GM19463 (cell line): ENCODE data around the gene BAZ2A.
A peak's percentile ranks its signal among the peaks of the same experiment; 100 is the strongest.
"Not testable (repeated sequence)": the region's sequence is repeated elsewhere in the genome, so short reads cannot be mapped to it uniquely, and the experiment has no call there.

Experiments used
- ATAC-seq: cut with Tn5 transposase; IDR thresholded peaks from one replicate; pipeline ENCODE4 v1.9.1; 2021; ENCODE audit warnings: mild to moderate bottlenecking, moderate library complexity; ENCODE audit not compliant: unreplicated experiment

BAZ2A gene

DNA sequence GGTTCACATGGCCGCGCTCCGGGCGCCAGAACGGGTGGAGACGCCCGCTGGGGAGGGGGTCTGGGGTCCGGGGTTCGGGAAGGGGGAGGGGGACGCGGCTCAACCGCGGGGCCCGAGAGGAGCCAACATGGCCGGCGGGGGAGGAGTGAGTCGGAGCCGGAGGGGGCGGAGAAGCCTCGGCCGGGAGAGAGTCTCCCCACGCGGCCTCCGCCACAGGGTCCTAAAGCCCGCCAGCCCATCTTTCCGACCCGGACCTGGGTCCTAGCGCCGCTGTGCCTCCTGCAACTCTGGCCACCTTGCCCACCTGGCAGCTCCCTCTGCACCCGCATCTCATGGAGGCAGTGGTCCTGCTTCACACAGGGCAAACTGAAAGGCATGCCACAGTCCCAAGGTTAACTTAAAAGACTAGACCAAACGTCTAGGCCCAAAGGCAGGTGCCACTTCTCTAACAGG is at the start of gene BAZ2A:
TSS of gene BAZ2A (minus strand) at position 147 of the 453 bp plus-strand sequence. CDS start 12,796 bp downstream, outside the sequence.
- peak; percentile 61 for ATAC-seq

DNA sequence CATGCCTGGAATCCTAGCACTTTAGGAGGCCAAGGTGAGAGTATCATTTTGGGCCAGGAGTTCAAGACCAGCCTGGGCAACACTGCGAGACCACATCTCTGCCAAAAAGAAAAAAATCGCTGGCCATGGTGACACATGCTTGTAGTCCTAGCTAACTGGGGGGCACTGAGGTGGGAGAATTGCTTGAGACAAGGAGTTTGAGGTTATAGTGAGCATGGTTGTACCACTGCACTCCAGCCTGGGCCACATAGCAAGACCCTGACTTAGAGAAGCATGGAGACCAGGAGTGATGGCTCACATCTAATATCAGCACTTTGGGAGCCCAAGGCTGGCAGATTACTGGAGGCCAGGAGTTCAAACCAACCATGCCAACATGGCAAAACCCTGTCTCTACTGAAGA is 48.7 kb upstream of the BAZ2A start:
- ATAC-seq = no peak

DNA sequence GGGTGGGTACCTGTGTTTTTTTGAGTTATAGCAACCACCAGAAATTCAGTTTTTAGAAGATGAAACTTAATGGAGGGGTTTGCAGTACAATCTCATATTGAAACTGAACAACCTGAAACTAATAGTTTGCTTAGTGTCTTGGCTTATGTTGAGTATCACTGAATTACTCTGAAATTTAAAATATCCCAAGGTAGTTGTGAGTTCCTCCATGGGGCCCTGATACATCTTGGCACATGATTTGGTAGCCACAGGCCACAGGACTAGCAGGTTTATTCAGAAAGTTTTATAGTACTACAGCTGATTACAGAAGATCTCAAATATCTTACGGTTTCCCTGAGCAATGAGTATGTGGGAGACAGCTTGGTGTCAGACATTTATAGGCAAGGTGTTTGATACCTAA is 47.6 kb upstream of the BAZ2A start:
- ATAC-seq = no peak

DNA sequence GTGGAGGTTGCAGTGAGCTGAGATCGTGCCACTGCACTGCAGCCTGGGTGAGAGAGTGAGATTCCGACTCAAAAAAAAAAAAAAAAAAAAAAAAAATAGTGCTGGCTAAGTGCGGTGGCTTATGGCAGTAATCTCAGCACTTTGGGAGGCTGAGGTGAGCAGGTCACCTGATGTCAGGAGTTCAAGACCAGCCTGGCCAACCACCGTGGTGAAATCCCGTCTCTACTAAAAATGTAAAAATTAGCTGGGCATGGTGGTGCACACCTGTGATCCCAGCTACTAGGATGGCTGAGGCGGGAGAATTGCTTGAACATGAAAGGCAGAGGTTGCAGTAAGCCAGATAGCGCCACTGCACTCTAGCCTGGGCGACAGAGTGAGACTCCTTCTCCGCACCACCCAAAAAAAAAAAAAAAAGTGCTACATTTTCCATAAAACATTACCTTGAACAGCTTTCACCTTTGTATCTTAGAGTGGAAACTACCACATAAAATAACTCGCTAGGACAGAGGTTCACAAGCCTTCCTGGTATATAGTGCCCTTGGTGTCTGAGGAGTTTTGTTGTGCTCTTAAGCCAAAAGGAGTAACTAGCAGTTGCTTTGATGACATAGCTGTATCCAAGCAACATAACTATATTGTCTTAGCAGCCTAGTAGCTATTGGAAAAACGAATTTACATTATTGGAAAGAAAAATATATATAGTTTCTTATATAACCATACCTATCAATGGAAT is 46.9 kb upstream of the BAZ2A start:
- no peak for ATAC-seq

DNA sequence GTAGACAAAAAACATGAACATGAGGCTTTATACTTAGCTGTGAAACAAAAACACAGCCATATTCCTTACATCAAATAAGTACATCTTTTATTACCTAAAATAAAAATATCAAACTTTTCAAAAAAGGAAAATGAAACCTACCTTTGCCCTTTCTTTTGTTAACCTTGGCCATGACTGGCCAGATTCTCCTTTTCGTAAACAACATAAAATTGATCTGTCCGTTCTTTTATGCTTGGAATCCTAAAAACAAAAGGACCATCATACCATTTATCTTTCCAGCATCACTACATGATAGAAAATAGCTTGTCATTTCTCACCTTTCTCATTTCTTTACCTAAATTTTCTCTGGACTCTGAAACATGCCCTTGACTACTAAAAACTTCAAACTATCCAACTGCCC is 41.5 kb upstream of the BAZ2A start:
- ATAC-seq = no peak

GRCh38 chr12:56670836-56671235 is 40.7 kb upstream of the BAZ2A start:
- ATAC-seq = no peak

GRCh38 chr12:56668197-56668457 is 38.0 kb upstream of the BAZ2A start:
- no peak for ATAC-seq

DNA sequence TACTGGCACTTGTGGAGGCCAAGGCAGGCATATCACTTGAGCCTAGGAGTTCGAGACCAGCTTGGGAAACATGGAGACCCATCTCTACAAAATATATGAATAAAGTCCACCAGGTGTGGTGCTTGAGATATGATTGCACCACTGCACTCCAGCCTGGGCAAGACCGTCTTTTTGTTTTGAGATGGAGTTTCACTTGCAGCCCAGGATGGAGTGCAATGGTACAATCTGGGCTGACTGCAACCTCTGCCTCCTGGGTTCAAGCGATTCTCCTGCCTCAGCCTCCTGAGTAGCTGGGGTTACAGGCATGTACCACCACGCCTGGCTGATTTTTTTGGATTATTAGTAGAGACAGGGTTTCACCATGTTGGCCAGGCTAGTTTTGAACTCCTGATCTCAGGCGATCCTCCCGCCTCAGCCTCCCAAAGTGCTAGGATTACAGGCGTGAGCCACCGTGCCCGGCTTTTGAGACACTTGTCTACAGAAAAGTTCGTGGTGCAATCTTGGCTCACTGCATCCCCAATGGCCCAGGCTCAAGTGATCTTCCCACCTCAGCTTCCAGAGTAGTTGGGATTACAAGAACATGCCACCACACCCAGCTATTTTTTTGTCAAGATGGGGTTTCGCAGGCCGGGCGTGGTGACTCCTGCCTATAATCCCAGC is 32.0 kb upstream of the BAZ2A start:
- ATAC-seq = no peak

GRCh38 chr12:56661560-56661959 is 31.4 kb upstream of the BAZ2A start:
- no peak for ATAC-seq

DNA sequence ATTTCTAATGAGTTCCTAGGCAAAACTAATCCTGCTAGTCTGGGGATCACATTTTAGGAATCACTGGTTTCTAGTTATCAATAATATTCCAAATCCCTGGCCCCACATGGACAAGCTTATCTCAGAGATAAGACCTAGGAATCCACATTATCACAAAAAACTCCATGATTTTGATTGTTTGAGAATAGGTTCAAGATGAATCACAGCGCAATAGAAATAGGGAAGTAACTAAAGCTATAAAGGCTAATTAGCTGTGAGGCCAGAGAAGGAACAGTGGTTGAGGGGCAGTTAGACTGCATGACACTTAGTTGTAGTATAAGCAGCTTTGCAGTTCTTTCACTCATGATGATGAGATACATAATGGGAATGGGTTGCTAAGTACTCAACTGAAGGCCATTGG is 28.8 kb upstream of the BAZ2A start:
- ATAC-seq = no peak

DNA sequence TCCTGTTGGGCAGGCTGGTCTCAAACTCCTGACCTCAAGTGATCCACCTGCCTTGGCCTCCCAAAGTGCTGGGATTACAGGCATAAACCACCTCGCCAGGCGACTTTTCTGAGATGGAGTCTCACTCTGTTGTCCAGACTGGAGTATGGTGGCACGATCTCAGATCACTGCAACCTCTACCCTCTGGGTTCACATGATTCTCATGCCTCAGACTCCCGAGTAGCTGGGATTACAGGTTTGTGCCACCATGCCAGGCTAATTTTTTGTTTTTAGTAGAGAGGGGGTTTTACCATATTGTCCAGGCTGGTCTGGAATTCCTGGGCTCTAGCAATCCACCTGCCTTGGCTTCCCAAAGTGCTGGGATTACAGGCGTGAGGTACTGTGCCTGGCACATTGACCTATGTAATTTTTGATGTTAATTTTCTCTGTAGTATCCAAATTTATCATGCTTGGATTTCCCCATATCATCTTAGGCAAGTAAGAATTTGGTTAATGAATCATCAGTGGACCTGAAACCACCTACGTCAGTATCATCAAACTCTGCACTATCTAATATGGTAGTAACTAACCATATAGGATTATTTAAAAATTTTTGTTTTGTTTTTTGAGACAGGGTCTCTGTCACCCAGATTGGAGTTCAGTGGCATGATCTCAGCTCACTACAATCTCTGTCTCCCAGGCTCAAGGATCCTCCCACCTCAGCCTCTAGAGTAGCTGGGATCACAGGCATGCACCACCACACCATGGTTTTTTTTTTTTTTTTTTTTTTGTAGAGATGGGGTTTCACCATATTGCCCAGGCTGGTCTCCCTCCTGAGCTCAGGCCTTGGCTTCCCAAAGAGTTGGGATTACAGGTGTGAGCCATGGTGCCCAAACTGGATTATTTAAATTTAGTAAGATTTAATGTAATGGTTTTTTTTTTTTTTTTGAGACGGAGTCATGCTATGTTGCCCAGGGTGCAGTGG is 27.6 kb upstream of the BAZ2A start:
- ATAC-seq = no peak

DNA sequence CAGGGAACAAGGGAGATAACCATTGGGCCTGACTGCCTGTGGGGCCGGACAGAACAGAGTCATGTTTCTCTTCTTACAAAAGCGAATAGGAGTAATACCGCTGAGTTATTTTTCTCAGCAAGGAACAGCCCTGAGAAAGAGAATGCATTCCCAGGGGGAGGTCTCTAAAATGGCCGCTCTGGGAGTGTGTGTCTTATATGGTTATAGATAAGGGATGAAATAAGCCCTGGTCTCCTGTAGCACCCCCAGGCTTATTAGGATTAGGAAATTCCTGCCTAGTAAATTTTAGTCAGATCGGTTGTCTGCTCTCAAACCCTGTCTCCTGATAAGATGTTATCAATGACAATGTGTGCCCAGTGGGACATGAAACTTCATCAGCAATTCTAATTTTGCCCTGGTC is 23.7 kb upstream of the BAZ2A start:
- ATAC-seq = not testable (repeated sequence)

DNA sequence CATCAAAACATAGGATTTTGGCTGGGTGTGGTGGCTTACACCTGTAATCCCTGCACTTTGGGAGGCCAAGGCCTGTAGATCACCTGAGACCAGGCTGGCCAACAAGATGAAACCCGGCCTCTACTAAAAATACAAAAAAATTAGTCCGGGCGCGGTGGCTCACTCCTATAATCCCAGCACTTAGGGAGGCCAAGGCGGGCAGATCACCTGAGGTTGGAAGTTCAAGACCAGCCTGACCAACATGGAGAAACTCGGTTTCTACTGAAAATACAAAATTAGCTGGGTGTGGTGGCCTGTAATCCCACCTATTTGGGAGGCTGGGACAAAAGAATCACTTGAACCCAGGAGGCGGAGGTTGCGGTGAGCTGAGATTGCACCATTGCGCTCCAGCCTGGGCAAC is 17.9 kb upstream of the BAZ2A start:
- ATAC-seq = not testable (repeated sequence)

DNA sequence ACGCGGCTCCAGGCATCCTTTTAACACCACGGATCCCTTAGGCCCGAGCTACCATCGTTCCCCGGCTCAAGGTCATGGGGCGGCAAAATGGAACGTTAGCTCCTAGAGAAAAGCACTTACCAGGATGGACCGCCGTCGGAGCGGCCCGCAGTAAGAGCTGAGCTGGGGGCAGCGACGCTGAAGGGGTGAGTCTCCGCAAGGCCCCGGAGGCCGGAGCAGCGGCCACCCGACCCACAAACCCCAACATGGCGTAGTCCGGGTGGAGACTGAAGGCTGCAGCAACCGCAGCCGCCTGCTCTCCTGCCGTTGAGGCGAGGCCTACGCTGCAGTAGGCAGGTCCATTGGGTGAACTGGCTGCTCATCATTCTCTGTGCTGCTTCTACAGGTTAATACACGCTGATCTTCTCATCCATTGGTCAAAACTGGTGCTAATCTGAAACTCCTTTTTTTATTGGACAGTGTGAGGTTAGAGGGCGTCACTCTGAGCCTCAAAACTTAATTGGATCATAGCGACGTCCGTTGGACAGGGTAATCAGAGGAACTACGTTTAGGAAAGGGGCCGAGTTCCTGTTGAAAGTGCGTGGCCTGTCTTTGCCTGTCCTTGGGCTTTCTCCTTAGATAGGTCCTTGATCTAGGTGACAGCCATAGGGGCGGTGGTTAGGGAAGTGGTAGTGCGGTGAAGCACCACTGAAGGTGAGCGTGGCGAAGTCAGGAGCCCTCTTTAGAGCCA is 15.8 kb upstream of the BAZ2A start, which contains the start of gene ATP5F1B:
TSS of gene ATP5F1B (minus strand) at position 268 of the 730 bp plus-strand sequence. CDS start at position 247, 21 bp downstream.
- peak; percentile 98 for ATAC-seq

- ATAC-seq = no peak
Measured at GRCh38 chr12:56645201-56645716, 15.1 kb upstream of the BAZ2A start.

- no peak for ATAC-seq
Measured at GRCh38 chr12:56644654-56645053, 14.5 kb upstream of the BAZ2A start.

DNA sequence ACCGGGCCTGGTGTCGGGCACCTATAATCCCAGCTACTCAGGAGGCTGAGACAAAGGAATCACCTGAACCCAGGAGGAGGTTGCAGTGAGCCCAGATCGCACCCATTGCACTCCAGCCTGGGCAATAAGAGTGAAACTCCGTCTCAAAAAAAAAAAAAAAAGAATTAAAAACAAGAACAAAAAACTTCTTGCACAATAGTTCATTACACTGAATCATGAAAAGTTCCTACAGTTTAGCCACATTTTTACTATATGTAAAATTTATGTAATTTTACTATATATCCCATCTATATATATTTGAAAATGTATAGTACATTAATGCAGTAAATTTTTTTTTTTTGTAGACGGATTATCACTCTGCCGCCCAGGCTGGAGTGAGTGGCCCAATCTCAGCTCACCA is 11.1 kb upstream of the BAZ2A start:
- ATAC-seq = no peak

DNA sequence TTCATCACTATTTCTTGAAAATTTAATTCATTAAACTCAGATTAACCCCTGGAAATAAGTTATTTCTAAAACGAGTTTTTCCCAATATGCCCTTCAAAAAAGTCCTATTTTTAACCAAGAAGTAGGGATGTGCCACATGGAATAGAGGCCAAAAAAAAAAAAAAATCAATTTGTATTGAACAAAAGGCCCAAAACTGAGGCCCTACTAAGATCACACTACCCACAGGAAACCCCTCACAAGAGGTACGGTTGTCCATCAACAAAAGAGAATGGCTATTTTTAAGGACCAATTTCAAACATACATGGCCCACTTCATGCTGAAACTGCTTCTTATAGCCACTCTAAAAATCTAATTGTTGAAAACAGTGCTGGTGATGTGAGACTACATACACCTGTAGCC is 7.5 kb upstream of the BAZ2A start:
- no peak for ATAC-seq

DNA sequence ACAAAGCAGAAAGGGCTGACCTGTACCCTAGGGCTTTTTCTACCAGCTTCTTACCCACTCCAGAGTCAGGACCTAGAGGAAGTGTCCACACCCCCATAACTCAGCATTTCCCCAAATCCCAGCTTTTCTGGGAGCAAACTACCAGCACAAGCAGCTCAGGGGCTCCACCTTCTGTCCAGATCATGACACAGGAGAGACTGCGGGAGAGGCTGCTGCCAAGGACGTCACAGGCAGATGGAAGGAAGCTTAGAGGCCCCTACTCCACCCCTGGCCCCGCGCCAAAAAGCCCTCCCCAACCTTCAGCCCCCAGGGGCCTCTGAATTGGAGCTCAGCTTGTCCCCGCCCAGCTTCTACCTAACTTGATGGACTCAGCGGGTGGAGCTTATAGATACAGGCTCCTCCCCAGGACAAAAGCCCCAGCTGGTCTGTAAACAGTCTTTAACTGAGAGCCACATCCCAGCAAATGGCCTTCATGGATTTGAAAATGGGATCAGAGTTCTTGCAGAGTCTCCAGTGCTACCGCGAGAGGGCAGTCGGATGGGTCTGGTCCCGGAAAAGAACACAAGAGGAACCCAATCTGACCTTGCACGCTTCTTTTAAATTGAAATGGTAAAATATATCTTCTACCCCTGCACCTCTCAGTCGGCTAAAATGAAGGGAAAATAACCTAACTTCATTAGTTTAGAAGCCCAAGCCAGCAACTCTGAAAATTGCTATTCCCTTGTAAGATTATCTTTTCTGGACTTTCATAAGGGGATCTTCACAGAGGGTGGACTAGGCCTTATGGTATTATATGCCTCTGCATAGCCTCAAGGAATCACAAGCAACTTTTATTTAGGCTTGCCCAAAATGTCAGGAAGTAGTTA is 6.8 kb upstream of the BAZ2A start:
- ATAC-seq = peak; percentile 50
